Right ventricle myocardium inferior (tissue), 1 donor: ENCODE results near the gene PLCD3. TPM values are rescaled to one million over a fixed set of nuclear protein-coding genes. Genes with fewer than 3 reads are reported as not detected.

ENCODE experiments used
- ATAC-seq: fragments of 200-7000 bp; cut with Tn5 transposase; one replicate; pipeline ENCODE4 v1.9.1; 2020; ENCODE audit warnings: mild to moderate bottlenecking, moderate library complexity
- DNase-seq: peaks from one replicate; pipeline ENCODE4 v3.0.0; 2021; ENCODE audit errors: missing footprints
- intact Hi-C: fragments of 100-400 bp; cut with DNase I; formaldehyde crosslinking; loops from one replicate; pipeline ENCODE4 v1.11.0; 2022
- long read RNA-seq: library from polyadenylated mRNA; unstranded; transcript quantifications from one replicate; pipeline ENCODE4 v2.0.0, GENCODE V29; 2021
- total RNA-seq: library from RNA; stranded (reverse); fragmentation: NEBNext Ultra II Directional; extraction: Animal tissue kit (Norgen Biotek cat#: 25700); gene quantifications from one replicate; pipeline ENCODE4 v1.2.1, GENCODE V29; 2021
- donor health status: DM: no; HTN: yes; CAD: no; lungs with severe emphysema.

The PLCD3 gene
- 200 TPM for total RNA-seq
- long read RNA-seq, full-length matches to known transcripts, result 147 of 216 reads
- long read RNA-seq, partial matches to known transcripts, result 35 of 216 reads
- long read RNA-seq, other reads (novel, unspliced or antisense), result 34 of 216 reads

- DNase-seq (peak; percentile 88), ATAC-seq (no peak)
- intact Hi-C loops, result loop anchor here (2.0 to 5.0 kb wide), 5 partner anchors 29 to 355 kb away; partner anchors contain the start of gene NMT1
Measured at GRCh38 chr17:45132320-45132571, at the start of gene PLCD3. TSS of gene PLCD3 (minus strand) at chr17:45132515. CDS start at chr17:45132410, 105 bp downstream.

GRCh38 chr17:45177563-45177962, 45.2 kb upstream of the PLCD3 start:
- intact Hi-C loops, result no loop called here
- no peak for DNase-seq
- no peak for ATAC-seq

GRCh38 chr17:45175759-45176115, 43.4 kb upstream of the PLCD3 start:
- ATAC-seq, result no peak
- intact Hi-C loops, result no loop called here

GRCh38 chr17:45172541-45173286, 40.4 kb upstream of the PLCD3 start:
- intact Hi-C loops, result no loop called here
- ATAC-seq (peak; percentile 84), DNase-seq (peak; percentile 76)

More at GRCh38 chr17:45175759-45176115, 43.4 kb upstream of the PLCD3 start:
- no peak for DNase-seq

GRCh38 chr17:45172232-45172540, 39.9 kb upstream of the PLCD3 start:
- intact Hi-C loops, result no loop called here
- ATAC-seq (no peak), DNase-seq (no peak)

GRCh38 chr17:45171338-45172231, 39.3 kb upstream of the PLCD3 start:
- ATAC-seq (peak; percentile 5), DNase-seq (no peak)
- intact Hi-C loops, result no loop called here

- peak; percentile 84 for ATAC-seq
- intact Hi-C loops, result no loop called here
Measured at GRCh38 chr17:45170931-45171337, 38.6 kb upstream of the PLCD3 start.

GRCh38 chr17:45170280-45170930, 38.1 kb upstream of the PLCD3 start:
- DNase-seq (no peak), ATAC-seq (no peak)
- intact Hi-C loops, result no loop called here

More at GRCh38 chr17:45170931-45171337, 38.6 kb upstream of the PLCD3 start:
- peak; percentile 86 for DNase-seq

GRCh38 chr17:45168991-45169752, 36.9 kb upstream of the PLCD3 start:
- DNase-seq, result no peak
- intact Hi-C loops, result no loop called here
- no peak for ATAC-seq

GRCh38 chr17:45164734-45165269, 32.5 kb upstream of the PLCD3 start:
- intact Hi-C loops, result no loop called here
- no peak for ATAC-seq
- DNase-seq, result no peak

- ATAC-seq (no peak), DNase-seq (peak; percentile 51)
- intact Hi-C loops, result no loop called here
Measured at GRCh38 chr17:45162025-45162687, 29.8 kb upstream of the PLCD3 start.

- intact Hi-C loops, result loop anchor here (1.0 kb wide), 1 partner anchor 14 kb away; no protein-coding TSS in a partner anchor
- peak; percentile 99 for DNase-seq
- peak; percentile 97 for ATAC-seq
Measured at GRCh38 chr17:45161288-45162024, 29.1 kb upstream of the PLCD3 start, which contains the start of gene HEXIM2. TSS of gene HEXIM2 (plus strand) at chr17:45161875. CDS start at chr17:45162794, 919 bp downstream.

GRCh38 chr17:45160447-45161287, 28.4 kb upstream of the PLCD3 start:
- intact Hi-C loops, result loop anchor here (1.0 kb wide), 1 partner anchor 13 kb away; no protein-coding TSS in a partner anchor
- ATAC-seq (peak; percentile 58), DNase-seq (peak; percentile 85)

GRCh38 chr17:45156242-45156641, 23.9 kb upstream of the PLCD3 start:
- no peak for ATAC-seq
- DNase-seq, result no peak
- intact Hi-C loops, result no loop called here

- no peak for DNase-seq
- intact Hi-C loops, result no loop called here
- ATAC-seq, result no peak
Measured at GRCh38 chr17:45155483-45155882, 23.2 kb upstream of the PLCD3 start.

- intact Hi-C loops, result no loop called here
- DNase-seq, result no peak
Measured at GRCh38 chr17:45155029-45155428, 22.7 kb upstream of the PLCD3 start.

More at GRCh38 chr17:45155029-45155428, 22.7 kb upstream of the PLCD3 start:
- ATAC-seq, result no peak
